Cerebellar cortex (tissue), 1 donor: ENCODE results near the gene KLF2.

Experiments used
- DNase-seq: peaks from one replicate; pipeline ENCODE4 v3.0.0-alpha.2; 2015; ENCODE audit warnings: low spot score

The KLF2 gene

GRCh38 chr19:16308081-16308480 is 16.5 kb upstream of the KLF2 start:
- DNase-seq, result no peak

- DNase-seq, result no peak
Observed at GRCh38 chr19:16309643-16310042, 15.0 kb upstream of the KLF2 start.

- no peak for DNase-seq
Observed at GRCh38 chr19:16315825-16316505, 8.7 kb upstream of the KLF2 start.

- DNase-seq, result no peak
Observed at GRCh38 chr19:16316506-16316882, 8.1 kb upstream of the KLF2 start.

- DNase-seq, result no peak
Observed at GRCh38 chr19:16319481-16319880, 5.1 kb upstream of the KLF2 start.

GRCh38 chr19:16320987-16321386 is 3.6 kb upstream of the KLF2 start:
- no peak for DNase-seq

- DNase-seq, result no peak
Observed at GRCh38 chr19:16325161-16325527, 518 bp downstream of the KLF2 start.

- DNase-seq, result peak; percentile 31
Observed at GRCh38 chr19:16325641-16326400, 1.2 kb downstream of the KLF2 start.

GRCh38 chr19:16326401-16327168 is 2.0 kb downstream of the KLF2 start:
- DNase-seq, result no peak

- no peak for DNase-seq
Observed at GRCh38 chr19:16327169-16327475, 2.5 kb downstream of the KLF2 start.

- DNase-seq, result no peak
Observed at GRCh38 chr19:16327501-16327900, 2.9 kb downstream of the KLF2 start.

GRCh38 chr19:16327911-16328823 is 3.5 kb downstream of the KLF2 start:
- no peak for DNase-seq

- DNase-seq, result no peak
Observed at GRCh38 chr19:16328824-16329482, 4.3 kb downstream of the KLF2 start.

GRCh38 chr19:16330368-16330801 is 5.8 kb downstream of the KLF2 start:
- DNase-seq, result no peak

GRCh38 chr19:16330806-16331690 is 6.4 kb downstream of the KLF2 start:
- DNase-seq, result no peak

GRCh38 chr19:16333001-16333586 is 8.5 kb downstream of the KLF2 start:
- DNase-seq, result no peak

GRCh38 chr19:16334411-16334810 is 9.8 kb downstream of the KLF2 start:
- no peak for DNase-seq

GRCh38 chr19:16335226-16335625 is 10.6 kb downstream of the KLF2 start:
- no peak for DNase-seq

GRCh38 chr19:16336571-16336970 is 11.9 kb downstream of the KLF2 start:
- no peak for DNase-seq

- DNase-seq, result no peak
Observed at GRCh38 chr19:16337809-16338469, 13.3 kb downstream of the KLF2 start.
